Measurements from ENCODE around the gene FRRS1. TPM values are rescaled to one million over a fixed set of nuclear protein-coding genes. Genes with fewer than 3 reads are reported as not detected.
A peak's percentile ranks its signal among the peaks of the same experiment; 100 is the strongest.

The FRRS1 gene
- polyA plus RNA-seq, 1 donor (not counting 4 experiments of a cell fraction or from before 2014, with no cell fraction given): 11.2 TPM

DNA sequence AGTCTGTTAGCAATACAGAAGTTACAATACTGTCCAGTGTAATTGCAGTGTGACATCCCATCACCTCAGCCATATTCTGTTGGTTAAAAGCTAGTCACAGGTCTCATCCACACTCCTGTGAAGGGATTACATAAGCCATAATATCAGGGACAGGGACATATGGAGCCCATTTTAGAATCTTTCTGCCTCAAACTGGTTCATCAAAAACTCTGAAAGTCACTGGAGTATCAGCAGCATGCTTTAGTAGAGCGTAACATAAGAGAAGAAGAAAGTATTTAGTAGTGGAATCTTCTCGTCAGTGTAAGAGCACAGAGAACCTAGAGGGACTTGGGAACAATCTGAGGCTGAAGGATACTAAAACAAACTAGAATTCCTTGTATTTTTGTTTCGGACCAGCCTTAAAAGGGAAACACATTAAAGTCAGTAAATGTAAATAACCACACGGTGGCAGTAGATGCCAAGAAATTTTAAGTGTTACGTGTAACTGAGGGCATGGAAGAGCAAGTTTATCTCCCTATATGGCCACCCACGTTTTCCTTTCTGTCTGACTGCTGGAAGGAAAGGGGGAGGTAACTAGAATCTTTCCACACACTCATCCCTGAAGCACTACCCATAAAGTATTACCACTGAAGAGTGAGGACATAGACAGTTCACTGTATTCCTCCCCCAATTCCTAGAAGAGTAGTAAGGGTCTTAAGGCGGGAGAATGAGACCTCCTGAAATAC lies 42.1 kb upstream of the FRRS1 start:
- Histone ChIP-seq H3K4me3 (ENCODE audit: control insufficient read depth in 2 of 3, extremely low read depth in 1 of 3, insufficient read depth in 2 of 3, low read depth in 1 of 3, low read length in 3 of 3) (peak overlapping the region in 1 of 3 experiments; percentile 36), H3K9ac (ENCODE audit: control insufficient read depth, extremely low read depth, insufficient read depth, low read length) (peak overlapping the region; percentile 51), H3K4me1 (ENCODE audit: control insufficient read depth, extremely low read depth, insufficient read depth, low read length) (peaks cover 6% of the 10 kb centered on the region), H3K4me2 (ENCODE audit: control insufficient read depth, extremely low read depth, insufficient read depth, low read depth, low read length) (peak overlapping the region; percentile 79), H3K27ac (ENCODE audit: control insufficient read depth, insufficient read depth, low read length) (no peak overlapping the region), H4K20me1 (ENCODE audit: control insufficient read depth, extremely low read depth, insufficient read depth, low read length) (no peaks in the 10 kb centered on the region), H3K27me3 (ENCODE audit: control insufficient read depth, extremely low read depth, insufficient read depth, low read length) (peaks cover 22% of the 10 kb centered on the region), H2AFZ (ENCODE audit: control insufficient read depth, low read length) (peak overlapping the region; percentile 84), H3K36me3 (ENCODE audit: control insufficient read depth in 2 of 2, extremely low read depth in 1 of 2, insufficient read depth in 2 of 2, low read length in 2 of 2) (no peaks in the 10 kb centered on the region), H3K79me2 (ENCODE audit: control insufficient read depth, insufficient read depth, low read length) (no peaks in the 10 kb centered on the region), H3K9me3 (ENCODE audit: control insufficient read depth, low read depth, low read length) (no peaks in the 10 kb centered on the region), H3K9me1 (ENCODE audit: control insufficient read depth, extremely low read depth, insufficient read depth, low read length) (no peaks in the 10 kb centered on the region)
- TF ChIP-seq, protein P1, sequence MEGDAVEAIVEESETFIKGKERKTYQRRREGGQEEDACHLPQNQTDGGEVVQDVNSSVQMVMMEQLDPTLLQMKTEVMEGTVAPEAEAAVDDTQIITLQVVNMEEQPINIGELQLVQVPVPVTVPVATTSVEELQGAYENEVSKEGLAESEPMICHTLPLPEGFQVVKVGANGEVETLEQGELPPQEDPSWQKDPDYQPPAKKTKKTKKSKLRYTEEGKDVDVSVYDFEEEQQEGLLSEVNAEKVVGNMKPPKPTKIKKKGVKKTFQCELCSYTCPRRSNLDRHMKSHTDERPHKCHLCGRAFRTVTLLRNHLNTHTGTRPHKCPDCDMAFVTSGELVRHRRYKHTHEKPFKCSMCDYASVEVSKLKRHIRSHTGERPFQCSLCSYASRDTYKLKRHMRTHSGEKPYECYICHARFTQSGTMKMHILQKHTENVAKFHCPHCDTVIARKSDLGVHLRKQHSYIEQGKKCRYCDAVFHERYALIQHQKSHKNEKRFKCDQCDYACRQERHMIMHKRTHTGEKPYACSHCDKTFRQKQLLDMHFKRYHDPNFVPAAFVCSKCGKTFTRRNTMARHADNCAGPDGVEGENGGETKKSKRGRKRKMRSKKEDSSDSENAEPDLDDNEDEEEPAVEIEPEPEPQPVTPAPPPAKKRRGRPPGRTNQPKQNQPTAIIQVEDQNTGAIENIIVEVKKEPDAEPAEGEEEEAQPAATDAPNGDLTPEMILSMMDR (optimal IDR thresholded peaks at IDR 0.05 in 1 of 3, IDR thresholded peaks at IDR 0.05 in 1 of 3, conservative IDR thresholded peaks at IDR 0.05 in 1 of 3; ENCODE audit: extremely low read depth in 1 of 3, insufficient read depth in 2 of 3, low read length in 3 of 3): peak; percentile 39 to 58 (median 40)
- no peak for TF ChIP-seq EZH2 (IDR thresholded peaks at IDR 0.05; ENCODE audit: low read length)
- FAIRE-seq (peak; percentile 98), DNase-seq (ENCODE audit: low read depth, low spot score) (peak; percentile 35)
- dilution Hi-C loops (cut with MboI; ENCODE audit: extremely low pct_ligation_motif_present, low sequenced_read_pairs): no loop called here

DNA sequence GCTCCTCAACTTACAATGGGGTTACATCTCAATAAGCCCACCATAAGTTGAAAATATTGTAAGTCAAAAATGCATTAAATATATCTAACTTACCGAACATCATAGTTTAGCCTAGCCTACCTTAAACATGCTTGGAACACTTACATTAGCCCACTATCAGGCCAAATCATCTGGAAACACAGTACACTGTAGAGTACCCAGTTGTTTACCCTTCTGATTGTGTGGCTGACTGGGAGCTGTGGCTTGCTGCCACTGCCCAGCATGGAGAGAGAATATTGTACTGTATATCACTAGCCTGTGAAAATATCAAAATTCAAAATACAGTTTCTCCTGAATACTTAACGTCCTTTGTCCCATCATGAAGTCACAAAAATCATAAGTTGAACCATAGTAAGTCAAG lies 40.4 kb upstream of the FRRS1 start:
- Histone ChIP-seq H3K4me1 (ENCODE audit: control insufficient read depth, extremely low read depth, insufficient read depth, low read length) (peaks cover 6% of the 10 kb centered on the region), H3K9me1 (ENCODE audit: control insufficient read depth, extremely low read depth, insufficient read depth, low read length) (no peaks in the 10 kb centered on the region), H2AFZ (ENCODE audit: control insufficient read depth, low read length) (no peak overlapping the region), H3K27ac (ENCODE audit: control insufficient read depth, insufficient read depth, low read length) (no peak overlapping the region), H3K79me2 (ENCODE audit: control insufficient read depth, insufficient read depth, low read length) (no peaks in the 10 kb centered on the region), H3K4me3 (ENCODE audit: control insufficient read depth in 2 of 3, extremely low read depth in 1 of 3, insufficient read depth in 2 of 3, low read depth in 1 of 3, low read length in 3 of 3) (no peak overlapping the region), H3K36me3 (ENCODE audit: control insufficient read depth in 2 of 2, extremely low read depth in 1 of 2, insufficient read depth in 2 of 2, low read length in 2 of 2) (no peaks in the 10 kb centered on the region), H3K4me2 (ENCODE audit: control insufficient read depth, extremely low read depth, insufficient read depth, low read depth, low read length) (no peak overlapping the region), H3K9ac (ENCODE audit: control insufficient read depth, extremely low read depth, insufficient read depth, low read length) (no peak overlapping the region), H4K20me1 (ENCODE audit: control insufficient read depth, extremely low read depth, insufficient read depth, low read length) (no peaks in the 10 kb centered on the region), H3K27me3 (ENCODE audit: control insufficient read depth, extremely low read depth, insufficient read depth, low read length) (peaks cover 22% of the 10 kb centered on the region), H3K9me3 (ENCODE audit: control insufficient read depth, low read depth, low read length) (no peaks in the 10 kb centered on the region)
- FAIRE-seq: no peak
- no peak for DNase-seq (ENCODE audit: low read depth, low spot score)
- TF ChIP-seq, protein P1 (optimal IDR thresholded peaks at IDR 0.05 in 1 of 3, IDR thresholded peaks at IDR 0.05 in 1 of 3, conservative IDR thresholded peaks at IDR 0.05 in 1 of 3; ENCODE audit: extremely low read depth in 1 of 3, insufficient read depth in 2 of 3, low read length in 3 of 3): no peak
- no peak for TF ChIP-seq EZH2 (IDR thresholded peaks at IDR 0.05; ENCODE audit: low read length)
- dilution Hi-C loops (cut with MboI; ENCODE audit: extremely low pct_ligation_motif_present, low sequenced_read_pairs): no loop called here
